Psoas muscle (tissue), 8 donors: ENCODE results near the gene CDC42EP2. TPM values are rescaled to one million over a fixed set of nuclear protein-coding genes. Genes with fewer than 3 reads are reported as not detected.
A peak's percentile ranks its signal among the peaks of the same experiment; 100 is the strongest.

Source experiments
- ATAC-seq, 4 donors: fragments of 200-7000 bp; cut with Tn5 transposase; one replicate each; pipeline ENCODE4 v1.9.1; 2020; ENCODE audit warnings: moderate library complexity in 3 of 4, mild to moderate bottlenecking in 2 of 4
- DNase-seq, 2 donors: peaks; one replicate each; pipeline ENCODE4 v3.0.0-alpha.2; 2020
- H3K27ac ChIP-seq: fragments of 200-600 bp; one replicate; pipeline ENCODE4 v1.8.0; 2022
- H3K27me3 ChIP-seq, 3 donors: fragments of 200-600 bp in 1 of 3; one replicate each; pipeline versions ENCODE4 v1.6.1 to v1.8.0; 2013 to 2022; ENCODE audit warnings: low read length in 2 of 3, mild to moderate bottlenecking in 2 of 3, moderate library complexity in 1 of 3; ENCODE audit not compliant: insufficient read depth in 3 of 3
- H3K36me3 ChIP-seq, 2 donors: fragments of 200-600 bp in 1 of 2; one replicate each; pipeline versions ENCODE4 v1.6.1 to v1.8.0; 2013 to 2022; ENCODE audit warnings: low read depth in 1 of 2, mild to moderate bottlenecking in 1 of 2, moderate library complexity in 1 of 2; ENCODE audit not compliant: insufficient read depth in 1 of 2
- H3K4me1 ChIP-seq: fragments of 200-600 bp; one replicate; pipeline ENCODE4 v1.8.0; 2022
- H3K4me3 ChIP-seq: fragments of 200-600 bp; one replicate; pipeline ENCODE4 v1.8.0; 2022; ENCODE audit warnings: mild to moderate bottlenecking
- H3K9me3 ChIP-seq: fragments of 200-600 bp; one replicate; pipeline ENCODE4 v1.8.0; 2022
- CTCF ChIP-seq: fragments of 200-600 bp; IDR thresholded peaks from one replicate; pipeline ENCODE4 v1.8.0; 2022; ENCODE audit warnings: antibody characterized with exemption
- WGBS, 3 donors: extraction: QIAGEN DNeasy Blood & Tissue Kit; methylation state at CpG; one replicate each; pipeline versions ENCODE4 v1.1.6 to v1.1.7; 2013; 5-methylcytosine and 5-hydroxymethylcytosine counted together
- intact Hi-C, 2 donors: fragments of 100-400 bp; cut with DNase I; formaldehyde crosslinking; loops; one replicate each; pipeline versions ENCODE4 v1.11.0 to v1.14.2; 2022
- polyA plus RNA-seq, 3 donors: library from polyadenylated mRNA; stranded (reverse); fragments of 200-250 nt; gene quantifications; one replicate each; pipeline ENCODE4 v1.2.3, GENCODE V29; 2013
- total RNA-seq, 4 donors: library from RNA; stranded (reverse); fragmentation: NEBNext Ultra II Directional in 2 of 4; extraction: Animal tissue kit (Norgen Biotek cat#: 25700) in 2 of 4; gene quantifications; one replicate each; pipeline versions ENCODE4 v1.2.1 to v1.2.4, GENCODE V29; 2021 to 2023
- donor health status: healthy with polysubstance abuse.
- donor health status: DM: no; HTN: no; CAD: no; lungs with moderate emphysema.
- donor health status: Bipolar disorder and iron deficiency.
- donor health status: healthy.
- donor health status: DM: yes; HTN: yes; CAD: no.
- donor health status: DM: no; HTN: no; CAD: no.
- donor health status: DM: no; HTN: no; CAD: no.
- donor health status: DM: yes; HTN: yes; CAD: no.

Gene CDC42EP2
- total and polyA plus RNA-seq, 7 donors = 2.7 to 7.3 (median 5.9) TPM

GRCh38 chr11:65277631-65278277 is 36.9 kb upstream of the CDC42EP2 start:
- no peak for DNase-seq
- Histone ChIP-seq H3K27ac (no peak overlapping the region), H3K4me3 (no peak overlapping the region), H3K27me3 (no peaks in the 10 kb centered on the region), H3K4me1 (peaks cover 7% of the 10 kb centered on the region), H3K36me3 (peaks cover 0 to 45% of the 10 kb centered on the region in 2 donors), H3K9me3 (no peaks in the 10 kb centered on the region)
- no peak for ATAC-seq
- intact Hi-C loops = no loop called here
- 69 to 89% (median 81%) methylated on average over 5 of the region's 5 CpGs for WGBS, 3 donors
- TF ChIP-seq CTCF = no peak

GRCh38 chr11:65278356-65278755 is 36.3 kb upstream of the CDC42EP2 start:
- TF ChIP-seq CTCF = no peak
- Histone ChIP-seq H3K4me3 (no peak overlapping the region), H3K4me1 (peaks cover 7% of the 10 kb centered on the region), H3K9me3 (no peaks in the 10 kb centered on the region), H3K27me3 (no peaks in the 10 kb centered on the region), H3K27ac (no peak overlapping the region), H3K36me3 (peaks cover 0 to 51% of the 10 kb centered on the region in 2 donors)
- 85 to 90% (median 89%) methylated on average over 2 of the region's 2 CpGs for WGBS, 3 donors
- DNase-seq = no peak
- intact Hi-C loops = no loop called here
- ATAC-seq = no peak

- 79 to 87% (median 85%) methylated on average over 4 of the region's 4 CpGs for WGBS, 3 donors
- intact Hi-C loops = no loop called here
These were observed 35.4 kb upstream of the CDC42EP2 start for GRCh38 chr11:65279279-65279678.

GRCh38 chr11:65279741-65280440 is 34.8 kb upstream of the CDC42EP2 start:
- intact Hi-C loops = no loop called here
- WGBS, 3 donors = 53 to 72% (median 59%) methylated on average over 5 of the region's 5 CpGs
- DNase-seq = peak; percentile 41 to 58
- ATAC-seq = no peak
- H3K27ac ChIP-seq = peak overlapping the region; percentile 1
- no peaks in the 10 kb centered on the region for H3K9me3 ChIP-seq
- peaks cover 0 to 63% of the 10 kb centered on the region in 2 donors for H3K36me3 ChIP-seq
- TF ChIP-seq CTCF = no peak
- H3K27me3 ChIP-seq = no peaks in the 10 kb centered on the region
- H3K4me1 ChIP-seq = peaks cover 7% of the 10 kb centered on the region
- H3K4me3 ChIP-seq = no peak overlapping the region

More at GRCh38 chr11:65279279-65279678, 35.4 kb upstream of the CDC42EP2 start:
- peaks cover 7% of the 10 kb centered on the region for H3K4me1 ChIP-seq
- no peak for TF ChIP-seq CTCF
- peaks cover 0 to 57% of the 10 kb centered on the region in 2 donors for H3K36me3 ChIP-seq
- H3K4me3 ChIP-seq = no peak overlapping the region
- H3K27ac ChIP-seq = peak overlapping the region; percentile 1
- DNase-seq = no peak
- no peaks in the 10 kb centered on the region for H3K9me3 ChIP-seq
- no peak for ATAC-seq
- no peaks in the 10 kb centered on the region for H3K27me3 ChIP-seq
